Ishikawa (cell line): Measurements from ENCODE around the gene ZNF213.

Experiments used
- CEBPB ChIP-seq: IDR thresholded peaks from 2 replicates; pipeline ENCODE4 v1.6.1; 2012
- EP300 ChIP-seq: IDR thresholded peaks from 2 replicates; pipeline ENCODE4 v1.6.1; 2012; ENCODE audit warnings: borderline replicate concordance
- MAX ChIP-seq: IDR thresholded peaks from 2 replicates; pipeline ENCODE4 v1.6.1; 2012
- NFIC ChIP-seq: IDR thresholded peaks from 2 replicates; pipeline ENCODE4 v1.6.1; 2012
- RAD21 ChIP-seq: IDR thresholded peaks from 2 replicates; pipeline ENCODE4 v1.6.1; 2012; ENCODE audit warnings: low read depth
- TAF1 ChIP-seq: IDR thresholded peaks from 2 replicates; pipeline ENCODE4 v1.6.1; 2012; ENCODE audit warnings: low read depth, mild to moderate bottlenecking
- YY1 ChIP-seq: IDR thresholded peaks from 2 replicates; pipeline ENCODE4 v1.6.1; 2012; ENCODE audit warnings: low read depth
- ZBTB7A ChIP-seq: IDR thresholded peaks from 2 replicates; pipeline ENCODE4 v1.6.1; 2012; ENCODE audit warnings: low read depth

- TF ChIP-seq YY1 (no peak), RAD21 (no peak), NFIC (no peak), EP300 (no peak), TAF1 (no peak), CEBPB (no peak), MAX (no peak), ZBTB7A (no peak)
Observed at GRCh38 chr16:3118204-3118790, 16.5 kb upstream of the ZNF213 start.
